PFSK-1 (cell line): ENCODE results near the gene CDYL.

Experiments used
- FOXP2 ChIP-seq: optimal IDR thresholded peaks from 2 replicates; pipeline ENCODE3; 2011; ENCODE audit warnings: borderline replicate concordance, control low read depth, inconsistent platforms; ENCODE audit not compliant: insufficient read depth; ENCODE audit errors: extremely low read length, extremely low read depth
- POLR2AphosphoS5 ChIP-seq: IDR thresholded peaks from 2 replicates; pipeline ENCODE4 v1.6.1; 2012; ENCODE audit warnings: low read depth, mild to moderate bottlenecking, control low read depth, low read length, moderate library complexity
- SIN3A ChIP-seq: IDR thresholded peaks from 2 replicates; pipeline ENCODE4 v1.6.1; 2012; ENCODE audit warnings: mild to moderate bottlenecking, low read length, moderate library complexity, borderline replicate concordance; ENCODE audit not compliant: insufficient read depth
- TAF1 ChIP-seq: IDR thresholded peaks from 2 replicates; pipeline ENCODE4 v1.6.1; 2012; ENCODE audit warnings: low read length, control low read depth, borderline replicate concordance; ENCODE audit not compliant: insufficient read depth
- TF ChIP-seq, protein P1 (sequence below), 2 experiments: IDR thresholded peaks; 2 replicates each; pipeline versions ENCODE4 v1.6.1 to v1.8.0; 2011 to 2012; ENCODE audit warnings: low read depth in 2 of 2, low read length in 2 of 2, control low read depth in 1 of 2, inconsistent platforms in 1 of 2, mild to moderate bottlenecking in 1 of 2, moderate library complexity in 1 of 2; ENCODE audit not compliant: insufficient read depth in 1 of 2

The CDYL gene

DNA sequence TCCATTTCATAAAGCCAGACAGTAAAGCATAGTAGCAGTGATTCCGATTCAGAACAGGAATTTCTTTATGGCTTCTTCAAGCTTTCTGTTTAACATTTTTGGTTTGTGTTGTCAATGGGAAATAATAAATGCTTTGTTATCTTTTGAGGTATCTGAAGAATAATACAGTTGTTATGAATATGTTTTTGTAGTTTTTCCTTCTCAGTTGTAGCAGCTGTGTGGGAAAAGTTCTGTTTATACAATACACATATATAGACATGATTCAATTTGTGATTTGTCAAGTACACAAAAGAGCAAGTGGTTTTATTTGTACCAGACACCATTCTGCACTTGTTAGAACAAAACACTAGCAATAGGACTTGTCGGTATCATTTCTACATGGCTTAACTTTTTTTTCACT, 96.6 kb downstream of the CDYL start:
- TF ChIP-seq FOXP2 (no peak), TAF1 (no peak), SIN3A (no peak), POLR2AphosphoS5 (no peak)
- TF ChIP-seq, protein P1, sequence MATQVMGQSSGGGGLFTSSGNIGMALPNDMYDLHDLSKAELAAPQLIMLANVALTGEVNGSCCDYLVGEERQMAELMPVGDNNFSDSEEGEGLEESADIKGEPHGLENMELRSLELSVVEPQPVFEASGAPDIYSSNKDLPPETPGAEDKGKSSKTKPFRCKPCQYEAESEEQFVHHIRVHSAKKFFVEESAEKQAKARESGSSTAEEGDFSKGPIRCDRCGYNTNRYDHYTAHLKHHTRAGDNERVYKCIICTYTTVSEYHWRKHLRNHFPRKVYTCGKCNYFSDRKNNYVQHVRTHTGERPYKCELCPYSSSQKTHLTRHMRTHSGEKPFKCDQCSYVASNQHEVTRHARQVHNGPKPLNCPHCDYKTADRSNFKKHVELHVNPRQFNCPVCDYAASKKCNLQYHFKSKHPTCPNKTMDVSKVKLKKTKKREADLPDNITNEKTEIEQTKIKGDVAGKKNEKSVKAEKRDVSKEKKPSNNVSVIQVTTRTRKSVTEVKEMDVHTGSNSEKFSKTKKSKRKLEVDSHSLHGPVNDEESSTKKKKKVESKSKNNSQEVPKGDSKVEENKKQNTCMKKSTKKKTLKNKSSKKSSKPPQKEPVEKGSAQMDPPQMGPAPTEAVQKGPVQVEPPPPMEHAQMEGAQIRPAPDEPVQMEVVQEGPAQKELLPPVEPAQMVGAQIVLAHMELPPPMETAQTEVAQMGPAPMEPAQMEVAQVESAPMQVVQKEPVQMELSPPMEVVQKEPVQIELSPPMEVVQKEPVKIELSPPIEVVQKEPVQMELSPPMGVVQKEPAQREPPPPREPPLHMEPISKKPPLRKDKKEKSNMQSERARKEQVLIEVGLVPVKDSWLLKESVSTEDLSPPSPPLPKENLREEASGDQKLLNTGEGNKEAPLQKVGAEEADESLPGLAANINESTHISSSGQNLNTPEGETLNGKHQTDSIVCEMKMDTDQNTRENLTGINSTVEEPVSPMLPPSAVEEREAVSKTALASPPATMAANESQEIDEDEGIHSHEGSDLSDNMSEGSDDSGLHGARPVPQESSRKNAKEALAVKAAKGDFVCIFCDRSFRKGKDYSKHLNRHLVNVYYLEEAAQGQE (IDR thresholded peaks at IDR 0.05; ENCODE audit: insufficient read depth in 1 of 2, low read depth in 2 of 2, low read length in 2 of 2) = no peak

DNA sequence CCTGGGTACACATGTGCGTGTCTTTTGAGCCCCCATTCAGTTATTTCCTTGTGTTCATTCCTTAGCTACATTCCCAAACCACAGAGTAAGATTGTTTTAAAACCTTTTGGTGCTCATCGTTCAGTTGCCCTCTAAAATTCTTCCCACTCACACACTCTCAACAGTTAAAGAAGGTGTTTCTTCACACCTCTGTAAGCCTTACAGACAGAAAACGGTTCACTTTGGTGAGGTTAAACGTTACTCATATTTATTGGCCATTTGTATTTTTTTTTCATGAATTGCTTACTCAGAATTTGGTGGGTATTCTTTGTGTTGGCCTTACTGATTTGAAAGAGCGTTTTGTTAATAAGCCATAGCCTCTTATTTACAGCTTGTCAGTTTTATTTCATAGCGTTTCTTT, 97.7 kb downstream of the CDYL start:
- TF ChIP-seq POLR2AphosphoS5 (no peak), SIN3A (no peak), FOXP2 (no peak), TAF1 (no peak)
- TF ChIP-seq, protein P1 (IDR thresholded peaks at IDR 0.05; ENCODE audit: insufficient read depth in 1 of 2, low read depth in 2 of 2, low read length in 2 of 2) = no peak

DNA sequence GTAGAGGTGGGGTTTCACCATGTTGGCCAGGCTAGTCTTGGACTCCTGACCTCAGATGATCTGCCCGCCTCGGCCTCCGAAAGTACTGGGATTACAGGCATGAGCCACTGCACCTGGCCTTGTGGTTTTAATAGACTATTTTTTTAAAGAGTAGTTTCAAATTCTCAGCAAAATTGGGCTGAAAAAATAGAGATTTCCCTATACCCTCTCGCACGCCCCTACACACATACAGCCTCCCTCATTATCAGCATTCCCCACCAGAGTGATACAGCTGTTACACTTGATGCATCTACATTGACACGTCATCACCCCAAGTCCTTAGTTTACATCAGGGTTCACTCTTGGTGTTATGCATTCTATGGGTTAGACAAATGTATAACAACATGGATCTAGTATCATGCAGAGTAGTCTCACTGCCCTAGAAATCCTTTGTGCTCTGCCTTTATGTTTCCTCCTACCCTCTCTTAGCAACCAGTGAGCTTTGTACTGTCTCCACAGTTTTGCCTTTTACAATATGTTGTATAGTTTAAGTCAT, 103.6 kb downstream of the CDYL start:
- no peak for TF ChIP-seq FOXP2

DNA sequence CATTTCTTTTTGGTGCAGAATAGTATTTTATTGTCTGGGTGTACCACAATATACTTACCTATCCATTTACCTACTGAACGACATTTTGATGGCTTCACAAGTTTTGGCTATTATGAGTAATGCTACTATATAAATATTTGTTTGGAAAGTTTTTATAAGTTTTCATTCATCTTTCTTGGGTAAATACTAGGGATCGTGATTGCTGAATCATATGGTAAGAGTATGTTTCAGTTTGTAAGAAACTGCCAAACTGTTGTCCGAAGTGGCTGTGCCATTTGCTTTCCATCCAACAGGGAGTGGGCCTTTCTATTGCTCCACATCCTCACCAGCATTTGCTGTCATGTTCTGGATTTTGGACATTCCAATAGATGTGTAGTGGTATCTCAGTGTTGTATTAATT, 104.2 kb downstream of the CDYL start:
- TF ChIP-seq SIN3A (no peak), FOXP2 (no peak), POLR2AphosphoS5 (no peak), TAF1 (no peak)
- TF ChIP-seq, protein P1 (IDR thresholded peaks at IDR 0.05; ENCODE audit: insufficient read depth in 1 of 2, low read depth in 2 of 2, low read length in 2 of 2) = no peak

DNA sequence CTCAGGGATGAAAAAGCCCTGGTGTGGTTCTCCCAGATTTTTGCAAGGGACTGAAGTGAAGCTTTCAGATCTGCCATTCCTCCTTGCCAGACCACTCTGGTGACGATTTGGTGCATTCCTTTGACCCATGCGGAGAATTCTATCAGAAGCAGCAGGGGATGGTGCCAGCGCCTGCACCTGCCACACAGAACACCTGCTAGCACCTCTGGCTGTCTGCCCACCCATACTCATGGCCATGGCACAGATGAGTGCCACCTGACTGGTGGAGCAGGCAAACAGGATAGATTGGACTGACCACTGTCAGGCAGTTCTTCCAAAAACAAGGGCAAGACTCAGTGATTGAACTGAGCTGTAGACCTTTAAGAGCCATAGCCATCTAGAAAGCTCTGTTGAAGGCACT, 107.1 kb downstream of the CDYL start:
- TF ChIP-seq FOXP2 (no peak), SIN3A (no peak), POLR2AphosphoS5 (no peak), TAF1 (no peak)
- TF ChIP-seq, protein P1 (IDR thresholded peaks at IDR 0.05; ENCODE audit: insufficient read depth in 1 of 2, low read depth in 2 of 2, low read length in 2 of 2) = no peak
